DMS 273 treated with DMSO at 0.1 percent for 48 hours (cell line): ENCODE data around the gene SYT2.
"Not testable (repeated sequence)": the region's sequence is repeated elsewhere in the genome, so short reads cannot be mapped to it uniquely, and the experiment has no call there.

Experiments
- DNase-seq: peaks from one replicate; lab custom pipeline; 2025; lab: John Stamatoyannopoulos, UW

Gene SYT2

DNA sequence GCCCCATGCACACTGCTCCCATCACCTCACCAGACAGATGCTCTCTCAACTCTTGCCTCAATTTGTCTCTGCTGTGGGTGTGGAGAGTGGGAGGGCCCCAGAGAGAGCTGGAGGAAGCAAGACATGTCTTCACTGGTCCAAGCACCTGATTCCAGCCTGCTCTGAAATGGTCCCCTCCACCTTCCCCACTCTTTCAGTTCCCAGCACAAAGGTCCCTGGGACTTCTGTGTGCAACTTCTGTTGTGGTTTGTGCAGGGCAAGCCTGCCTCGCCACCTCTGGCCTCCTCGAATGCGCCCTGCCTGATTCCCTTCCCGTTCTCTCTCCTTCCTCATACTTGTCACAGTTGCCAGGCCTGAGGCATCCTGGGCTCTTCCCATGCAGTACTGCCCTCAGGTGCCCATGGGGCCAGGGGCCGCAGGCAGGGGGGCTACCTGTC is 119.3 kb downstream of the SYT2 start:
- DNase-seq: no peak

DNA sequence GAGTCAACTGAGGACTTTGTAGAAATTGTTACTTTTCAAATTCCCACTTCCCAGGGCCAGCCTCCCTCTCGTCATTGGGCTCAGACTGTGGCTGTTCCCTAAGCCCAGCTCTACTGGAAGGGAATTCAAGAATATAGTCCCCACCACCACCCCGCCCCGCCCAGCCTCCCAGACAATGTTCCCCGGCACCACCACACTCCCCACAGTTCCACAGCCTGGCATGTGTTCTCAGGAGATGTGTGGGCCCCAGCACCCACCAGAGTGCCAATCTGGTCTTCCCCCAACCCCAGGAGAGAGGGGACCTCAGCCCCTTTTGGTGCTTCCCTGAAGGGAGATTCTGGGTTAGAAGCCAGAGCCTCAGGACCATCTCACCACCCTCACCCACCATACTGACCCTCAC is 120.1 kb downstream of the SYT2 start:
- no peak for DNase-seq

GRCh38 chr1:202589190-202589930 is 120.9 kb downstream of the SYT2 start:
- no peak for DNase-seq

- no peak for DNase-seq
Observed at GRCh38 chr1:202588503-202589189, 121.6 kb downstream of the SYT2 start.

DNA sequence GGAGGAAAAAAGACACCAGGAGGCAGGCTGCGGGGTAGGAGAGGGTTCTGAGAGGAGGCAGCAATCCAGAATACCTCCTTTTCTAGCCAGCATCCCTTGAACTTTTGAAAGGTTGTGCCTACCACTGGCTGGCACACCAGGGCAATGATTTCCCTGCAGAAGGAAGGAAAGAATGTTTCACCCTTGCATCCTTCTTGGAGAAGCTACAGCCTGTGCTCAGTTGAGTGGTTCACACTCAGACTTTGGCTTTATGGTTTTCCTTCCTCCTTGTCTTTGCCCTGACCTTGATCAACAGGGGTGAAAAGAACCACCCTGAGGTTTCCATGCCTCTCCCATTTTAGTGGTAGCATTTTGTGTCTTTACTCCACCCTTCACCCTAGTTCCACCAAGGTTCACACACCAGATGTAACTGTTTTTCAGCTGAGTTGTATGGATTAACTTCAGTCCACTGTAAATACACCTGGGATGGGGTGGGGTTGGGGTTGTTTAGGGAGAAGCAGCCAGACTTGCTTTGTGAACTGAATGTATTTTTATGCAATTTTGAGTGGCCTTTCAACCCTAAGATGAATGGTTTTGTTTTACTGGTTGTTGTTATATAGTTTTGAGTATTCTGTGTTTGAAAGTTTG is 122.3 kb downstream of the SYT2 start:
- DNase-seq: no peak

DNA sequence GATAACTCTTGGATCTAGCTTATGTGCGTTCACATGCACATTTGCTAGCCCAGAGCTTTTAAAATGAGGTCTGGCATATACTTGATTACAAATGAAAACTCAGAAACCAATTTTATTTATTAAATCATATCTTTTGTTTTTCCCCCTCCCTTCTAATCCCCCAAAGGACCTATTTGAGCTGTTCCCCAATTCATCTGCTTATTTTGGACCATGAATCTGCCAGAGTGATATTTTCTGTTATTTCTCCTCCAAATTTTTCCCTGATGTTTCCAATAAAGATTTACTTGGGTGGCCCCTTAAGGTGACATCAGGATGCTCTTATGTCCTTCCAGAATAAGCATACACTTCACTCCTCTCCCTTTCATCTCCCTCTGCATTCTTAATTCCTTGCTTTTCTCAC is 123.4 kb downstream of the SYT2 start:
- no peak for DNase-seq

DNA sequence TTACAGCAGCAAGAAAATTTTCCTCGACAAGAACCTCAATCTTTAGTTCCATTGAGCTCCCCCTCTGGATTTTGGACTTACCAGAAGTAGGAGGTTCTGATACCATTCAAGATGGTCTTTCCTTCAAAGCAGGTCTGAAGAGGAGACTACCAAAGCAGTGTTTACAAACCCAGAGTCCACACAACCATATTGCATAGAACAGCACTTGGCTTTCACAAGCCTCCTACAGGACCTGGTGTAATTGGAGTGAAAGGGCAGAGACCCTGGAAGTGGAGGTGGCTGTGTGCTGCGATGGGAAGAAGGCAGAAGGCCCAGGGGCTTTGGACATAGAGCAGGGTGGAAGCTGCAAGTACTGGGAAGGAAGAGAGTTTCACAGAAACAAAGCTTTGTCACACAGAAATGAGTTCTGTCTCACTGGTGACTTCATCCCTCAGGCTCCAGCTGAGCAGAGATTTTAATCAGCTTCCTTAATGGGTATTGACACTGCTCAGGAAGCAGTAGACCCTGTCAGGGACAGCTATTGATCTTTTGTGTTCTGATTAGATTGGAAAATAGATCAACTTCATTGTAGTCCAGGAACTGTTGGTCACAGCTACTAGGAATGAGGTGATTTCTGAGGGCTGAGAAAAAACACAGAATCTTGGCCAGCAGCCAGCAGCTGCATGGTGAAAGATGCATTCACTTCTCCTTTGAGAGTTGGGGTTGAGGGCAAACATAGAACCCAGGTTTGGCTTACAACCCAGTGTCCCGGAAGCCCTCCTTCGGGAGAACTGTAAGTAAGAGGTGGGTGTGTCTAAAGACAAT is 124.0 kb downstream of the SYT2 start:
- no peak for DNase-seq

DNA sequence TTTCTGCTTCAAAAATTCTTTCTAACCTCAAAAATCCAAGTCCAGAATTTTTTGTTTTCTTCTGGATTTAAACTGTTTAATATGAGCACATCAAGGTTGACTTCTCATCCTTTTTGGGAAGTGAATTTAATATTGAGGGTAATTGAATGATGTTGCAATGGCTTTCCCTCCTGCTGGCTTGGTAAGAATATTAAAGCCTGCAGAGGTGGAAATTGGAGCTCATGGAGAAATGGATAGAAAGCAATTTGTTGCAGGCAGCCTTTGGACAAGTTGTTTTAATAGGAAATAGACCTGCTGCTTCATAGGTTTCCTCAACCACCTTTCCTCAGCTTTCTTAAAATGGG is 124.7 kb downstream of the SYT2 start:
- no peak for DNase-seq

DNA sequence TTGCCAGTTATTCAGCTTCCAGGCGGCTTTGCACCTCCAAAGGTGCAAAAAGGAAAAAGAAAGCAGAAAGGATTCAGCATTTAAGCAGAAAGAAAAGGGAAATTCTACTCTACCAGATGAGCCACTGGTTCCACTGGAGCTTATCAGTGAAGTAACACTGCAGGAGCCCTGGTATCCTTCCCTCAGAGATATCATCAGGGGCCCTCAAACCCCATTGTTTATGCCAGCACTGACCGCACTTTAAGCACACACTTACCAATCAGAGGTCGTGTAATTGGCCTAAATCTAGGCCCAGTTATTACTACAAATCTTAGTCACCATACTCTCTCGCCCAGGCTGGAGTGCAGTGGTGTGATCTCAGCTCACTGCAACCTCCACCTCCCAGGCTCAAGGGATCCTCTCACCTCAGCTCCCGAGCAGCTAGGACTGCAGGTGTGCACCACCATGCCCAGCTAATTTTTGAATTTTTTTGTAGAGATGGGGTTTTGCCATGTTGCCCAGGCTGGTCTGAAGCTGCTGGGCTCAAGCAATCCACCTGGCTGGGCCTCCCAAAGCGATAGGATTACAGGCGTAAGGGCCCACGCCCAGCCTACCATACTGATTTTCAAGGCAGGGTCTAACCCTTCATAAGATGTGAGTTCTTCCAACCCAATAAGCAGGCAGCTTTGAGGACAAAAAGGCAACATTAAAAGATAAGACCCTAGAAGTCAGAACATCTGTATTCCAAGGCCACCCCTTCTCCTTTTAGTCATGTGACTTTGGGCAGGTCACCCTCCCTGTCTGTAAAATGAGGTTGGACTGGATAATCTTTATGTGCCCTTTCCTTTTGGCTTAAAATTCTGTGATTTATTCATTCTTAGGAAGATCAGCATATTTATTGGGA is 125.3 kb downstream of the SYT2 start:
- no peak for DNase-seq

DNA sequence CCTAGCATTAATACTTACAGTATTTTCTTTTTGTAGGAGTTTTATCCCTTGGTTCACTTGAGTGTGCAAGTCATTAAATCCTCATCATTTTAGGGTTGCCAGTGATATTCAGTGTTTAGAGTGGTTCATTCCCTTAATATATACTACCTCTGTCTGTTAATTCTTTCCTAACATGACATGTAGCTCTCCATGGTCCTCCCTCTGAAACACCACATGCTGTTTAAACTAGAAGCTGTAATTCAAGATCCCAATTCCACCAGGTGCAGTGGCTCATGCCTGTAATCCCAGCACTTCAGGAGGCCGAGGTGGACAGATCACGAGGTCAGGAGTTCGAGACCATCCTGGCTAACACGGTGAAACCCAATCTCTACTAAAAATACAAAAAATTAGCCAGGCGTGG is 127.9 kb downstream of the SYT2 start:
- DNase-seq: not testable (repeated sequence)

DNA sequence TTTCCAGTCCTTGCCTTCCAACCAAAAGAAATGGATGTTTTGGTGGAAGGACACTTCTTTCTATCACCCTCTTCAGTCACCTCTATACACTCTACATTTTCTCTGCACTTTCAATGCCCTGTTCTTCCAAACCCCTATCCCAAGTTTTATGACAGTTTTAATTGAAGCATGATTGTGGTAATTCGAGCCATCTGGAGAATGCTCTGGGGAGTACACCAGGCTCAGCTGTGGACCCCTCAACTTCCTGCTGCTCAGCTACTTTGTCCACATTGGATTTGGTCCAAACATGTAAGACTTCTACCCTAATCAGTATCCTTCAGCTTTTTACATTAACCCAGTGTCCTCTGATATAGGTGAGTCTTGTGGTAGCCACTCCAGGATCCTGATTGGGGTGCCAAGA is 129.6 kb downstream of the SYT2 start:
- DNase-seq: no peak

DNA sequence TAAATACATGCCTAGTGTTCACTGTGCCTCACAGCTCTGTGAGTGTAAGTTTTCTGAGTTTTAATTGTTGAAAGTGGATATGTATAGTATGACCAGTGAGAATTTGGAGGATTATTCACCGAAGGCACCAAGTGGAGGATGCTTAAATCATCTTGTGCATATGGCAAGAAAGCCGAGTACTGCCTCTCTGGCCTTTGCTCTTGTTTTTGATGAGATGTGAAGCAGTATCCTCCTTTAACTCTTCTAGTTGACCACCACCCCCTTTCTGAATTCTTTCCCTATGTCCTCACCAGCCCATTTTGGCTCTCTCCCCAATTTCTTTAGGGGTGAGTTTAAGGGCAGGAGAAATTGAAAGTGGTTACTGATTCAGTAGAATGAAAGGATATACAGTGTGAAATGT is 130.4 kb downstream of the SYT2 start:
- DNase-seq: no peak

DNA sequence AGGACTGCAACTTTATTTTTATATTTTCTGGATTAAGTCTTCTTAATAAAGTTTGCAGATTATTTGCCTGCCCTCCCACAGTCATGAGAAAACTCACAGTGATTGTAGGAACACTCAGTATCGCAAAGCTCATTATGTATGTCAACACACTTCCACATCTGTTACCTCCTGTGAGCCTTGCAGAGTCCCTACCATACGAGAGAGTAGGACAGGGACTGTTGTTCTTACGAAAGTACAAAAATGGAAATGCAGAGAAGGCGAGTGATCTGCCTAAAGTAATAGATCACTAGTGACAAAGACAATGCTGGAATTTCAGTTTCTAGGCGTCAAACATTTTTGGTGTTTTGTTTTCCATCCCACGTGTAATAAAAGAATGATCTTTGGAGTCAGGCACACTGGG is 131.7 kb downstream of the SYT2 start:
- peak; percentile 78 for DNase-seq

DNA sequence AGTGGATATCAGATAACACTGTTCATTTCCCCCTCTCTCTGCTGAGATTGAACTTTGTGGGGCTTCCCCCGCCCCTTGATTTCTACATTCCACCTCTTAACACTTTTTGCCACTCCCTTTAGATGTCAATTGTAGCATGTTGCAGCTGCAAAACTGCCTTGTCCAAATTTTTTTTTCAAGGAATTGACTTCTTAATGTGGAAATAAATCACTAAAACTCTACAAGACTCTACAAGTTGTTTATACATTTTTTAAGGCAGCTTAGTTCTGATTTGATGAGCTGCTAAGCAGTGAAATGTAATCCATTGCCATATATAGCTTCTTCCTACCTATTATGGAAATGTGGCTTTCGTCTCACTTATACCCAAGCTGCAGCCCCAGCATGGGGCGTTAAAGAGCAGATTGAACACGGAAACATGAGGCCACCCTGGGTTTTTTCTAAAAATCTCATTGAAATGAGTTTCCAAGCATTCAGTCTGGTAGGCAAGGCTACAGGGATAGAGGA is 132.2 kb downstream of the SYT2 start:
- DNase-seq: peak; percentile 88

DNA sequence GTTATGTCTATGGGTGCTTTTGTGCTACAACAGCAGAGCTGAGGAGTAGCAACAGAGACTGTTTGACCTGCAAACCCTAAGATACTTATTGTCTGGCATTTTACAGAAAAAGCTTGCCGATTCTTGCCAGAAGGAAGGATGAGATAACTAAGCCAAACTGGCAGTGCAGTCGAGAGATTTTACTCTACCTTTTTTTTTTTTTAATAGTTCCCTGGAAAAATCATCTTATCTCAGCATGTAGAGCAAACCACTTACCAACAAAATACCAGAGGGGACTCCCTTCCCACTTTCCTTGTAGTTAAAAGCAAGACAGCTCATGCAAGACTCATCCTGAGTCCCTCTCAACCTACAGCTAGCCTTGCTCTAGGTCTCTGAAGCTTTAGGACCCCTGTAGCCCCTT is 132.9 kb downstream of the SYT2 start:
- DNase-seq: no peak

- DNase-seq: no peak
Observed at GRCh38 chr1:202576816-202577215, 133.4 kb downstream of the SYT2 start.

GRCh38 chr1:202575918-202576653 is 134.2 kb downstream of the SYT2 start:
- no peak for DNase-seq

- DNase-seq: no peak
Observed at GRCh38 chr1:202572867-202573266, 137.4 kb downstream of the SYT2 start.

DNA sequence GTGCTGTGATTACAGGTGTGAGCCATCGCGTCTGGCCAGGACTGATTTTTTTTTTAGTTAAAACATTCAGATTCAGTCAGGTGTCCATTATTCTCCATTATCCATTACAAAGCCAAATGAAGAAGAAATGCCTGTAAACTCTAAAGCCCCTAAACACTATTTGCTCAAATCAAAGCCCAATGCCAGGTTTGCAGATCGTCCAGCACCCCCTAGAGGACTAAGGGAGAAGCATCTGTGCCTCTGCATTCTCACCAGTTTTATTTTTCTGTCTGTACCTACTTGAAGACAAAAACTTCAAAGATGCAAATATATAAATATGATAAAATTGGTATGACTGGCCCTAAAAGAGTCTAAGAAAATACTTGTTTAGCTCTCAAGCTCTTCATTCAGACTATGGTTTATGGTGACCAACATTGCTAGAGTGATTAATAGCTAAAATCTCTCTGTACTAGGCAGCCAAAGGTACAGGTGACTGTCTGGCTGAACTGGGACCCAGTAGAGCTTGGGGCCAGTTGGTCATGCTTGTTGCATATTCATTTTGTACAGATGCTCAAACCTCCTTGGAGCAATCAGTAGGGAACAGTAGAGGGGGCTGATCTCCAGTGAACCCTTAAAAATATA is 138.4 kb downstream of the SYT2 start:
- DNase-seq: no peak
